CD4-positive, alpha-beta T cell treated with Interleukin-15 for 4 hours (primary cell): ENCODE measurements around the gene TMEM164.

ENCODE experiments used
- DNase-seq: peaks from one replicate; pipeline ENCODE4 v3.0.0-alpha.2; 2020; ENCODE audit warnings: low spot score

TMEM164 gene

DNA sequence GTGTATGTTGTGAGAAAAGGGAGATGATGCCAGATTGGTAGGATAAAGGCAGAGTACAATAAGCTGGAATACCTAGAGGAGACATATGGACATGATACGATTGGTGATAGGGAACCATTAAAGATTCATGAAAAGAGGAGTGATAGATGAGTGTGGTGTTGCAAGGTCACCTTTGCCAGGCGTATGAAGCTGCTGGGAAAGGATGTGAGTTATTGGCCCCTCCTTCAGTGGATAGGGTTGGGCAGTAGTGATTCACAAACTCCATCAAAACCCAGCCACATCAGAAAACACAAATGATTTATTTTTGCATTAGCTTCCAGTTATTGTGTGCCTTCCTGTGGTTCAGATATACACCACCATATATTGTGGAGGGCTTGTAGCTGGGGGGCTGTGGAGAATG lies 34.3 kb downstream of the TMEM164 start:
- no peak for DNase-seq

DNA sequence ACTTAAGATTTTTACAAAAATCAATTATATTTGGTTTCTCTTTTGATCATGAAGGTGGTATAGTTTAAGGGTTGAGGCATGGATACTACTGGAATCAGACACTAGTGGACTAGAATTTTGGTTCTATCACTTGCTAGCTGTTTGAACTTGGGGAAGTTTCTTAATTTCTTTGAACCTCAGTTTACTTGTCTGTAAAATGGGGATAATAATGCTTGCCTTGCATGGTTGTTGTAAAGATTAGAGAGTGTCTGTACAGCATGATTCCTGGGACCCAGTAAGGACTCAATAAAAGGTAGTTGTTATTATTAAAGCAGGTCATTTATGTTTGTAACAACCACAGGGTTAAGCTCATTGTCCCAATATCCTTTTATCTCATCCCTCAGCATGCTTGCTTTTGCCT lies 36.0 kb downstream of the TMEM164 start:
- DNase-seq = no peak

GRCh38 chrX:110041980-110042379 lies 39.1 kb downstream of the TMEM164 start:
- DNase-seq = no peak

GRCh38 chrX:110042496-110042895 lies 39.6 kb downstream of the TMEM164 start:
- no peak for DNase-seq

GRCh38 chrX:110043506-110043905 lies 40.6 kb downstream of the TMEM164 start:
- DNase-seq = no peak

DNA sequence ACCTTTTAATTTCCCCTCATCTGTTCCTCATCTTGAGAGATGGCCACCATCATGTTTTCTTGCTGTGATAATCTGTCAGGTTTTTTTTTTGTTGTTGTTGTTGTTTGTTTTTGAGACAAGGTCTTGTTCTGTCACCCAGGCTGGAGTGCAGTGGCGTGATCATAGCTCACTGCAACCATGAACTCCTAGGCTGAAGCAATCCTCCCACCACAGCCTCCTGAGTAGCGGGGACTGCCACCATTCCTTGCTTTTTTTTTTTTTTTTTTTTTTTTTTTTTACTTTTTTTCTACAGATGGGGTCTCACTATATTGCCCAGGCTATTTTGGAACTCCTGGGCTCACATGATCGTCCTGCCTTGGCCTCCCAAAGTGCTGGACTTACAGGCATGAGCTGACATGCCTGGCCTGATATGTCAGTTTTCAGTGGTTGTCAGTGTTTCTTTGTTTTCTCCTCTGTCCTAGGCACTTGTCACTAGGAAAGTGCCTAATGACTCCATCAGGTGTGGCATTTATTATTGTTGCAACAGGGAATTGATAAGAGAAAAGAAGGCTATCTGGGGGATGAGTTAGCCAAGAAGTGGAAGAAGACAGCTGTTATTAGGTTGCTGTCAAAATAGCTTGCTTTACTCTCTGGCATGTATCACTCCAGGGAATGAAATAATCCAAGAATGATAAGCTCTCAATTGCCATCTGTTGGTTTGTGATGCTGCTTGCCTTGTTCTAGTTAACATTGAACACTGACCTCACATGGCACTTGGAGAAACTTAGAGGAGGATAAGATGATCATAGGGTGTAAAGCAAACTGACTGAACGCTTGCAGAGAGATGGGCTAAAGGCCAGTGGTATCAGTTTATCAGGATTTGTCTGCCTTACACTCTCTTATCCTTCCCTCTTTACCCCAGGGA lies 41.7 kb downstream of the TMEM164 start:
- no peak for DNase-seq

DNA sequence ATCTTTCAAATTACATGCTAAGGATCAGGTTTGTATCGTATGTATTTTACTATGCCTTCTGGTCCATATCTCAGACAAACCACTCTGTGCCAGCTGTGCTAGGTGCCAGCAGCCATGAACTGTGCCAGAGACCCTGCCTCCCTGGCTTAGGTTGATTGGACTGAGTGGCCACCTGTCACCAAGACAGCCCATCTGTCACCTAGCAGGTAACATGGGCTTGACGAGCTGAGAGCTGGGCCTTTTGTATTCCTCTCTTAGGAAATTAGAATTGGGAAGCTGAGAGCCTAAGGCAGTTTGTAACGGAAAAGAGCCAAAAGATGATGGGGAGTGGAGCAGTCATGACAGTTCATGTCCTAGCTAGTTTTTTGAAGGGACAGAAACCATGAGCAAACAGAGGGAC lies 42.5 kb downstream of the TMEM164 start:
- DNase-seq = no peak

GRCh38 chrX:110046001-110046400 lies 43.1 kb downstream of the TMEM164 start:
- DNase-seq = no peak

GRCh38 chrX:110046971-110047370 lies 44.1 kb downstream of the TMEM164 start:
- DNase-seq = no peak

DNA sequence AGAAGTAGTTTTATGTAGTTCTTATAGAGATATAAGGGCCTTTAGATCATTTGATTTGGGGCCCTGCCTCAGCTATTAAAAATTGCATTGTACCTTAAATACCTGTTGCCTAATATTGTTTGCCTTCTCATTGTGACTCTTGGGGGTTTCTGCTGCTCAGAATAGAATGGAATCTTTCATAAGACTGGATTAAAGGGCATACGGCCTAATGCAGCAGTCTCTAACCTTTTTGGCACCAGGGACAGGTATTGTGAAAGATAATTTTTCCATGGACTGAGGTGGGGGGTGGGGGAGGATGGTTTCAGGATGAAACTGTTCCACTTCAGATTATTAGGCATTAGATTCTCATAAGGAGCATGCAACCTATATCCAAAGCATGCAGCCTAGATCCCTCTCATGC lies 46.2 kb downstream of the TMEM164 start:
- no peak for DNase-seq

GRCh38 chrX:110050386-110050785 lies 47.5 kb downstream of the TMEM164 start:
- DNase-seq = no peak

GRCh38 chrX:110050901-110051300 lies 48.0 kb downstream of the TMEM164 start:
- no peak for DNase-seq

DNA sequence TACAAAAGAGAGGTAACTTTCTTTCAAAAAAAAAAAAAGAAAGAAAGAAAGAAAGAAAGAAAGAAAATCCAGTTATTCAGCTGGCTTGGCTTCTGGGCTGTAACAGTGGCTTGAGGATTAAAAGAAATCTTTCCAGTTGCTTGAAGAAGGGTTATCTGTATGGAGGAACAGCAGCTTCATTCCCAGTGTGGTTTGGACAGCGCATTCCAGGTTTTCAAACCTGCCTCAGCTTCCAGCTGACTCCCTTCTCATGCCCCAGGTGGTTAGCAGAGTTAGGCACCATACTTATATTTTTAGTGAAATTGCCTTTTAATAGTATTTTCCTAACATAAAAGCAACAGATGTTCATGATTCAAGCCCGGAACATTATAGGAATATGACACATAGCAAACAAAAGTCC lies 48.6 kb downstream of the TMEM164 start:
- no peak for DNase-seq

DNA sequence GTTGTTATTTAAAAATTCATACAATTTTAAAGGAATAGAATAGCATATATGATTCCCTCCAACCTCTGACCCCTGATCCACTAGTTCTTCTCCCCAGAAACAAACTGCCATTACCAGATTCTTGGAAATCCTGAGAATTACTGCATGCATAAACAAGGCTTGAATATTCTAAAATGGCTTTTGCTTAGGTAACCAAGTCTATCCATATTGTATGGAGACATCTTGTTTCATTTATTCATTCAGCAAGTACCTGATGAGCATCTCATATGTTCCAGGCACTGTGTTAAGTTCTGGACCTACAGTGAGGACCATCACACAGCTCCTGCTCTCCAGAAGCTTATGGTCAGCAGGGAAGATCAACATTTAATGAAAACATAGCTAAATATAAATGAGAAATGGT lies 49.4 kb downstream of the TMEM164 start:
- DNase-seq = no peak

DNA sequence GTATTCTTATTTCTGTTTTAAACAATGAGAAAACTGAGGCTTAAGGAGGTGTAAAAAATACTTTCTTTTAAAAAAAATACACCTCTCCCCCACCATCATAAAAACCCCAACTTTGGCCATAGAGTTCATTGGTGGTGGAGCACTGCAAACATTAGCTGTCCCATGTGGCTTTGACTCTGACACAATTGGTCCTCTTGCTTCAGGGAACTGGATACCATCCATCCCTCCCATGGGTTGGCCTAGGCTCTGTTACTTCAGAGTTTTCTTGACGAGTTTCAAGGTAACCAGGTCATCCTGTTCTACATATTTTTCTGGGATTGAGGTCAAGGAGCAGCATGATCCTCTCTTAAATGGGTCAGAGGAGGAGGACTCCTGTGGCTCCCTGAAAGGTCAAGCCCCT lies 50.5 kb downstream of the TMEM164 start:
- DNase-seq = no peak

- no peak for DNase-seq
Observed at GRCh38 chrX:110055616-110056015, 52.7 kb downstream of the TMEM164 start.

DNA sequence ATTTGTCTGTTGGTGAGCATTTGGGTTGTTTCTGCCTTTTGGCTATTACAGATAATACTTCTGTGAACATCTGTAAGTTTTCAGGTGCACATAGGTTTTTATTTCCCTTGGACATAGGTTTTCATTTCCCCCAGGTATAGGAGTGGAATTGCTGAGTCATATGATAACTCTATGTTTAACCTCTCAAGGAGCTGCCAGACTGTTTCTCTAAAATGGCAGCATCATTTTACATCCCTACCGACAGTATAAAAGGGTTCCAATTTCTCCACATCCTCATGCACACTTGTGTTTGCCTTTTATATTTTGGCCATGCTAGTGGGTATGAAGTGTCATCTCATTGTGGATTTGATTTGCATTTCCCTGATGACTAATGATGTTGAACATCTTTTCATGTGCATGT lies 53.5 kb downstream of the TMEM164 start:
- no peak for DNase-seq

DNA sequence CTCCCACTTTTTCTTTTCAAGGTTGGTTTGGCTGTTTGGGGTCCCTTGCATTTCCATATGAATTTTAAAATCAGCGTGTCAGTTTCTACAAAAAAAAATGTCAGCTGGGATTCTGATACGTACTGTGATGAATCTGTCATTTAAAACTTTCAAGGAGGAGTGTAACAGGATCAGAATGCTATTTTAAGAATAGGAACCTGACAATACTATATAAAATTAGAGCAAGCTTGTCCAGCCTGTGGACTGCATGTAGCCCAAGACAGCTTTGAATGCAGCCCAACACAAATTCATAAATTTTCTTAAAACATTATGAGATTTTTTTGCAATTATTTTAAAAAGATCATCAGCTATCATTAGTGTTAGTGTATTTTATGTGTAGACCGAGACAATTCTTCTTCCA lies 56.5 kb downstream of the TMEM164 start:
- DNase-seq = no peak

DNA sequence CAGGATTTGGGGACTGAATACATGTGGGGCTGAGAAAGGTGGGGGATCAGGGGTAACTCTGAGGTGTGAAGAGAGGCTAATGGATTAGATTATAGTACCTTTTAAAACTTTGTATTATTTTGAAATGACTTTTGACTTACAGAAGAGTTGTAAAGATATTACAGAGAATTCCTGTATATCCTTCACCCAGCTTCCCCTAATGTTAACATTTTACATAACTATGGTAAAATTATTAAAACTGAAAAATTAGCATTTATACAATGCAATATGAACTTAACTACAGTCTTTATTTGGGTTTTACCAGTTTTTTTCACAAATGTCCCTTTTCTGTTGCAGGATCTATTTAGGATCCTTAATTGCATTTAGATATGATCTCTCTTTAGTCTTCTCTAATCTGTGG lies 57.4 kb downstream of the TMEM164 start:
- DNase-seq = no peak

- no peak for DNase-seq
Observed at GRCh38 chrX:110060846-110061537, 58.1 kb downstream of the TMEM164 start.

DNA sequence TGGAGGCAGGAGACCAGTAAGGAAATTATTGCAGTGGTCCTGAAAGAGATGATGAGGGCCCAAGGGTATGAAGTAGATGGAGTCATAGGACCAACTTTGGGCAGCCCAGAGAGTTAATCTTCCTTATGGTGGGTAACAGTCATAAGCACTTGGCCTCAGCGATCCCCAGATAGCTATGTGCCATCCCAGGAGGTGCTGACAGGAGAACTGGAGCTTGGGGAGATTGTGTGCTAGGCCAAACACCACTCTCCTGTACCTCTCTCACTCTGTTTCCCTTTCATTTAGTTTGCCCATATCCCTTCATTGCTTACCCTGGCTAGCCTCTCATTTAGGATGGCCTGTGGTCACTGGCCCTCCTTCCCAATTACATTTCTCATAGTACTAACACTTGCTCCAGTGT lies 60.0 kb downstream of the TMEM164 start:
- no peak for DNase-seq

GRCh38 chrX:110066488-110067225 lies 63.7 kb downstream of the TMEM164 start:
- DNase-seq = no peak

DNA sequence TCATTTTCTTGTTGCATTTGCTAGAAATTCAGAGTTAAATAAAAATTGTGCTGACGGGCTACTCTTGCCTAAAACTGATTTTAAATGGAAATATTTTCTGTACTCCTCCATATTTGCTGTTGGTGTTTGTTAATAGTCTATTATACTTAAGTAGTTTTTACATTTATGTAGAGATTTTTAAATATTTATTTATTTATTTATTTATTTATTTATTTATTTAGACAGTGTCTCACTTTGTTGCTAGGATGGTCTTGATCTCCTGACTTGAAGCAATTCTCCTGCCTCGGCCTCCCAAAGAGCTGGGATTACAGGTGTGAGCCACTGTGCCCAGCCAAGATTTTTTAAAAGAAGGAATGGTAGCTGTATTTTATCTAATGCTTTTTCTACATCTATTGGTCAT lies 68.1 kb downstream of the TMEM164 start:
- DNase-seq = no peak
